ENCODE measurements around the gene C10orf90. TPM values are rescaled to one million over a fixed set of nuclear protein-coding genes. Genes with fewer than 3 reads are reported as not detected.

C10orf90 gene
- total RNA-seq, 1 donor from 2014 or later = not detected

DNA sequence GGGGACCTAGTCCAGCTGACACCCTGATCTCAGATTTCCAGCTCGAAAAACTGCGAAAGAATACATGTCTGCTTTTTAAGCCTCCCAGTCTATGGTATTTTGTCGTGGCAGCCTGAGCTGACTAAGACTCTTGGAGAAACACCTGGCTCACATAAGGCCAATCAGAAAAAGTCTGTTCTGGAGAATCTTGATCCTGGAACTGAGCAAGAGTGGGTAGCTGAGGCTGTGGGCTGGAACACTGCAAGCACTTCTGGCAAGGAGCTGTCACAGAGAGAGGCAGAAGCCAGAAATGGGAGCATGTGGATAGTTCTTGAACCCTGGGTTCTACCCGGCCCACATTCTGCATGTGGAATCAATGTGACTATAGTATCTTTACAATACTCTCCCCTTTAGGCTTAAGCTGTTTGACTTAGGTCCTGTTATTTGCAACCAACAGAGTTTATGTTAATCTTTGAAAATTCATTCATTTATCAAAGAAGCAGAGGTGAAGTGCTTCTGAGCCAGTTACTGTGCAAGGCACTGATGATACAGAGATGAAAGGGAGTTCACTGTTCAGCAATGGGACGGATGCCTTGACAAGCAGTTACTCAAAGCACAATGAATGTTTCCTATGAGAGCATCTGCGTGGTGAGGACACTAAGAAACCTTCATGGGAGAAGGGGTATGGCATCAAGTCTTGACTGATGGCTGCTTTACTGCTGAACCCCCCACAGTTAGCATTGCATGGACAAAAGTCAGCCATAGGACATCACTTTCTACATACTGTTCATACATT is 4.4 kb upstream of the C10orf90 start:
- Mint-ChIP-seq H3K36me3 (ENCODE audit: low read depth, unreplicated experiment) (no peaks in the 10 kb centered on the region), H3K4me1 (ENCODE audit: unreplicated experiment) (no peaks in the 10 kb centered on the region), H3K27ac (ENCODE audit: unreplicated experiment) (no peak overlapping the region), H3K4me3 (ENCODE audit: unreplicated experiment) (no peak overlapping the region), H3K9me3 (ENCODE audit: unreplicated experiment) (no peaks in the 10 kb centered on the region), H3K27me3 (ENCODE audit: unreplicated experiment) (peaks cover 2% of the 10 kb centered on the region)
- TF ChIP-seq, protein P1, sequence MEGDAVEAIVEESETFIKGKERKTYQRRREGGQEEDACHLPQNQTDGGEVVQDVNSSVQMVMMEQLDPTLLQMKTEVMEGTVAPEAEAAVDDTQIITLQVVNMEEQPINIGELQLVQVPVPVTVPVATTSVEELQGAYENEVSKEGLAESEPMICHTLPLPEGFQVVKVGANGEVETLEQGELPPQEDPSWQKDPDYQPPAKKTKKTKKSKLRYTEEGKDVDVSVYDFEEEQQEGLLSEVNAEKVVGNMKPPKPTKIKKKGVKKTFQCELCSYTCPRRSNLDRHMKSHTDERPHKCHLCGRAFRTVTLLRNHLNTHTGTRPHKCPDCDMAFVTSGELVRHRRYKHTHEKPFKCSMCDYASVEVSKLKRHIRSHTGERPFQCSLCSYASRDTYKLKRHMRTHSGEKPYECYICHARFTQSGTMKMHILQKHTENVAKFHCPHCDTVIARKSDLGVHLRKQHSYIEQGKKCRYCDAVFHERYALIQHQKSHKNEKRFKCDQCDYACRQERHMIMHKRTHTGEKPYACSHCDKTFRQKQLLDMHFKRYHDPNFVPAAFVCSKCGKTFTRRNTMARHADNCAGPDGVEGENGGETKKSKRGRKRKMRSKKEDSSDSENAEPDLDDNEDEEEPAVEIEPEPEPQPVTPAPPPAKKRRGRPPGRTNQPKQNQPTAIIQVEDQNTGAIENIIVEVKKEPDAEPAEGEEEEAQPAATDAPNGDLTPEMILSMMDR (IDR thresholded peaks at IDR 0.05; ENCODE audit: unreplicated experiment) = no peak
- no peak for DNase-seq (ENCODE audit: low spot score)

DNA sequence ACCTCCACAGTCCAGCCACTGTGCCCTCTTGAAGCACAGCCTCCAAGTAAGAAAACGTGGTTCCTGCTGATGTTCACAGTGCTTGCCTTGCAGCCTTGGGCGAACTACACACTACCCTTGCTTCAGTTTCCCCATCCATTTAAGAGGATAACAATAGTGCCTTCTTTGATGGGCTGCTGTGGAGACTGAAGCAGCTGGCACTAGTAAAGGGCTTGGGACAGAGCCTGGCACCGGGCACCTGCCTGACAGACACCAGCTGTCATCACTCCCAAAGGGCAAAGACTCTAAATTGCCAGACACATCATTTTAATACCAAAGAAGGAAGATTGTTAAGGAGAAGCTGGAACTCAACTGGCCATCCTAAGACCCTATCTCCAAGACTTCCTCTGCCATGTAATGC is 3.1 kb upstream of the C10orf90 start:
- no peak for DNase-seq (ENCODE audit: low spot score)
- no peak overlapping the region for H3K4me3 Mint-ChIP-seq (ENCODE audit: unreplicated experiment)
- no peaks in the 10 kb centered on the region for H3K9me3 Mint-ChIP-seq (ENCODE audit: unreplicated experiment)
- no peak overlapping the region for H3K27ac Mint-ChIP-seq (ENCODE audit: unreplicated experiment)
- TF ChIP-seq, protein P1 (IDR thresholded peaks at IDR 0.05; ENCODE audit: unreplicated experiment) = no peak
- peaks cover 2% of the 10 kb centered on the region for H3K27me3 Mint-ChIP-seq (ENCODE audit: unreplicated experiment)
- no peaks in the 10 kb centered on the region for H3K36me3 Mint-ChIP-seq (ENCODE audit: low read depth, unreplicated experiment)
- no peaks in the 10 kb centered on the region for H3K4me1 Mint-ChIP-seq (ENCODE audit: unreplicated experiment)

DNA sequence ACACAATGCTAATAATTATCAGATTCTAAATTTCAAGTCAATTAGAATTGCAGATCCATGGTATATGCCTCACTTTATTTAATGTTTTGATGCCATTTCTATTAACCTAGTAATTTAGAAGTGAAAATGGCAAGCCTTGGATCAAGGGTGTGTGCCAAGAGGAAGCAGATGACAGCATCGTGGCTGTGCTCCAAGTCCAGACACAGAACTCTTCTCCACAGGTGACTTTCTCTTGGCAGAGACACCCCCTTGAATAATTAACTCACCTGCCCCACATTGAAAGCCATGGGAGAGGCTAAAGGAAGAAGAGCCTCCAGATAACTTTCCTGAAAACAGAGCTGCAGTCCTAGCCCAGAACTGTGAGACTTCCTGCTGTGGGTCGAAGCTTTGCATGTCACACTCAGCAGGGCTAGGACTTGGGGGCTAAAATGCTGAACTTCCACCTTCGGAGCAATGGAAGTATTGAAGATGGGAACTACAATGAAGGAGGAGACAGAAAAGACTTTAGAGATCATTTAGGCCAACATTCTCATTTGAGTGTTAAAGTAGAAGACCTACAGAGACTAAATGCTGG is 996 bp upstream of the C10orf90 start:
- H3K4me3 Mint-ChIP-seq (ENCODE audit: unreplicated experiment) = no peak overlapping the region
- H3K9me3 Mint-ChIP-seq (ENCODE audit: unreplicated experiment) = no peaks in the 10 kb centered on the region
- no peaks in the 10 kb centered on the region for H3K4me1 Mint-ChIP-seq (ENCODE audit: unreplicated experiment)
- no peaks in the 10 kb centered on the region for H3K36me3 Mint-ChIP-seq (ENCODE audit: low read depth, unreplicated experiment)
- H3K27me3 Mint-ChIP-seq (ENCODE audit: unreplicated experiment) = peaks cover 2% of the 10 kb centered on the region
- H3K27ac Mint-ChIP-seq (ENCODE audit: unreplicated experiment) = no peak overlapping the region
- no peak for DNase-seq (ENCODE audit: low spot score)
- TF ChIP-seq, protein P1 (IDR thresholded peaks at IDR 0.05; ENCODE audit: unreplicated experiment) = no peak

DNA sequence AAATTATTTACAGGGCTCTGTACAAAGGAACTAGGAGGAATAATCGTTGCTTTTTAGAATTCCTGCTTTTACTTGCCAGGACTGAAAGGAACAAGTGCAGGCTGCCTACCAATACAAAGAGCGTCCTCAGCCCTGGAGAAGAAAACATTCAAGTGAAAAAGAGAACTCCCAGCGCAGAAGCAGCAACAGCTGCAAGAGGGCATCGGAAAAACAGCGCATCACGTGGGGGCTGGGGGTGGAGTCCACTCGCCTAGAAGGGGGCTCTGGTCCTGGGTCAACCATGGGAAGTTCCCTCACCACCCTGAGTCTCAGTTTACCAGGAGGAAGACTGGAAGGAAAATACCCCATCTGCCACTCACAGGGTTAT is 385 bp upstream of the C10orf90 start:
- H3K4me3 Mint-ChIP-seq (ENCODE audit: unreplicated experiment) = no peak overlapping the region
- H3K27me3 Mint-ChIP-seq (ENCODE audit: unreplicated experiment) = peaks cover 2% of the 10 kb centered on the region
- no peak for DNase-seq (ENCODE audit: low spot score)
- H3K9me3 Mint-ChIP-seq (ENCODE audit: unreplicated experiment) = no peaks in the 10 kb centered on the region
- H3K4me1 Mint-ChIP-seq (ENCODE audit: unreplicated experiment) = no peaks in the 10 kb centered on the region
- H3K27ac Mint-ChIP-seq (ENCODE audit: unreplicated experiment) = no peak overlapping the region
- no peaks in the 10 kb centered on the region for H3K36me3 Mint-ChIP-seq (ENCODE audit: low read depth, unreplicated experiment)
- TF ChIP-seq, protein P1 (IDR thresholded peaks at IDR 0.05; ENCODE audit: unreplicated experiment) = no peak

DNA sequence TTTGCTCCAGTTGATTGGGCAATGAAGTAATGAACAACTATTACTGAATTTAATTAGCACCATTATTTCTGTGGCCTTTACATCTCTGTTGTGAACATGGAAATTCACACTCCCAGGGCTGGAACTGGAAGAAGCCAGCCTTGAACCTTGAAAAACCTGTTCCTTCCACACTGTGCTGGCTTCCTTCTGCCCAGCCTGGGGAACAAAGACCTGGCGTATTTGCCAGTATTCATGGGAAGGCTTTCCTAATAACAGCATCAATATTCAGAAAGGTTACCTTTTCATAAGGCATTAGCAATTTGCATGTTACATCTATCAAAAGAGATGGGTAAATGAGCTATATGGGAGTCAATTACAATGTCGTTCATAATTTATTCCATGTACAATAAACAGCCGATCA is 1.3 kb downstream of the C10orf90 start:
- H3K4me3 Mint-ChIP-seq (ENCODE audit: unreplicated experiment) = no peak overlapping the region
- no peaks in the 10 kb centered on the region for H3K9me3 Mint-ChIP-seq (ENCODE audit: unreplicated experiment)
- no peaks in the 10 kb centered on the region for H3K36me3 Mint-ChIP-seq (ENCODE audit: low read depth, unreplicated experiment)
- TF ChIP-seq, protein P1 (IDR thresholded peaks at IDR 0.05; ENCODE audit: unreplicated experiment) = no peak
- peaks cover 2% of the 10 kb centered on the region for H3K27me3 Mint-ChIP-seq (ENCODE audit: unreplicated experiment)
- DNase-seq (ENCODE audit: low spot score) = no peak
- peaks cover 5% of the 10 kb centered on the region for H3K4me1 Mint-ChIP-seq (ENCODE audit: unreplicated experiment)
- no peak overlapping the region for H3K27ac Mint-ChIP-seq (ENCODE audit: unreplicated experiment)

Measured in endothelial cell (in vitro differentiated cells).